Breast epithelium (tissue), 4 donors: ENCODE measurements around the gene ZBTB5. TPM values are rescaled to one million over a fixed set of nuclear protein-coding genes. Genes with fewer than 3 reads are reported as not detected.
"Not testable (repeated sequence)": the region's sequence is repeated elsewhere in the genome, so short reads cannot be mapped to it uniquely, and the experiment has no call there.

Experiments used
- DNase-seq, 2 donors: peaks; one replicate each; pipeline ENCODE4 v3.0.0-alpha.2; 2019; ENCODE audit warnings: low spot score in 2 of 2
- H3K27ac ChIP-seq, 2 donors: fragments of 200-600 bp; sonication (generic) in 1 of 2; one replicate each; pipeline ENCODE4 v1.5.1; 2016 to 2019; ENCODE audit warnings: mild to moderate bottlenecking in 1 of 2
- H3K27me3 ChIP-seq, 2 donors: fragments of 200-600 bp; sonication (generic) in 1 of 2; one replicate each; pipeline versions ENCODE4 v1.5.1 to v1.6.0; 2017 to 2019; ENCODE audit warnings: control low read depth in 1 of 2, mild to moderate bottlenecking in 1 of 2
- H3K36me3 ChIP-seq: fragments of 200-600 bp; one replicate; pipeline ENCODE4 v1.5.1; 2019
- H3K4me1 ChIP-seq, 2 donors: fragments of 200-600 bp; sonication (generic); one replicate each; pipeline ENCODE4 v1.5.1; 2016 to 2019; ENCODE audit warnings: control low read depth in 1 of 2
- H3K4me3 ChIP-seq, 3 donors: fragments of 200-600 bp; sonication (generic); 1 replicate in 2 of 3; 2 replicates in 1 of 3; pipeline ENCODE4 v1.5.1; 2016 to 2019; ENCODE audit warnings: mild to moderate bottlenecking in 3 of 3, moderate library complexity in 2 of 3
- H3K9me3 ChIP-seq, 2 donors: fragments of 200-600 bp; sonication (generic) in 1 of 2; one replicate each; pipeline ENCODE4 v1.5.1; 2016 to 2019; ENCODE audit warnings: control low read depth in 1 of 2
- CTCF ChIP-seq, 3 donors: fragments of 450-650 bp; IDR thresholded peaks; one replicate each; pipeline ENCODE4 v1.5.1; 2016 to 2017; ENCODE audit warnings: antibody characterized with exemption in 3 of 3, mild to moderate bottlenecking in 3 of 3, moderate library complexity in 3 of 3
- POLR2A ChIP-seq: fragments of 450-650 bp; IDR thresholded peaks from one replicate; pipeline ENCODE4 v1.6.1; 2016; ENCODE audit warnings: antibody characterized with exemption, mild to moderate bottlenecking, moderate library complexity
- POLR2AphosphoS5 ChIP-seq, 3 donors: sonication (generic); formaldehyde crosslinking; IDR thresholded peaks; one replicate each; pipeline ENCODE4 v1.6.1; 2017; ENCODE audit warnings: antibody characterized with exemption in 3 of 3
- intact Hi-C: fragments of 100-400 bp; cut with DNase I; formaldehyde crosslinking; loops from one replicate; pipeline ENCODE4 v1.15.1; 2023; ENCODE audit warnings: low total_unique reads
- total RNA-seq, 3 donors: library from RNA; depleted of rRNA; stranded (reverse); fragments of >200 nt; gene quantifications; one replicate each; pipeline ENCODE4 v1.1.0, GENCODE V29; 2016

The ZBTB5 gene
- total RNA-seq, 3 donors from 2014 or later: 10.6 to 21.5 (median 14.7) TPM

DNA sequence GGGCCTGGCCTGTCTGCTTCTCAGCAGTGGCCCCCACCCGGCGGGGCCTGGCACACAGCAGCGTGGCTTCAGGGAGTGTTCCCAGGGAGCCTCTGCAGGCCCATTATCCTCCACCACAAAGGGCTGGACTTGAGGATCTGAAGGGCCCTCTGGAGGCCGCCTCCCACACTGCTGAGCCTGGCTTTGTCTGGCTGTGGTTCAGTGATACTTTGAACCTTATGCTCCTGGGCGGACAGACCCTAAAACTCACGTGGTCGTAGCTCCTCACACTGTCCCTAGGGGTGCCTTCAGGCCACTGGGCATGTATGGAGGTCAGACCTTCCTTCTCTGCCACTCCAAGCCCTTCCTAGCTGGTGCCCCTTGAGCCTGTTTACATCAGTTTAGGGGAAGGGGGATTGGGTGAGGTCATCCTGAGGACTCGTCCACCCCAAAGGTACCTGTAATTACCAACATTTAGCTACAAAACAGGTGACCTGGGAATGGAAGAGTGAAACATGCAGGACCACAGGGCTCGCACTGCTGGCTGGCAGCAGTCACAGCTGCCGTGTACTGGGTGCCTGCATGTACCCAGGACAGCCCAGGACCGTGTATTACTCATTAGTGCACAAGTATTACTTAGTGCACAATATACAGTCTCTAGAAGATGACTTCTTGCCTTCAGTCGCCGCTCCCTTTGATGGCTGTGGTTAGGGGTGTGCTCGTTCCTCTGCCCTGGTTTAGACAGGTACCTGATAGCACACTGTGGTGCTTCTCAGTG, 34.2 kb downstream of the ZBTB5 start:
- H3K4me3 ChIP-seq: no peak overlapping the region
- no peaks in the 10 kb centered on the region for H3K27me3 ChIP-seq
- H3K9me3 ChIP-seq: no peaks in the 10 kb centered on the region
- TF ChIP-seq POLR2AphosphoS5 (IDR thresholded peaks at IDR 0.05): no peak
- no peak for TF ChIP-seq POLR2A
- TF ChIP-seq CTCF (IDR thresholded peaks at IDR 0.05): no peak
- peaks cover 0 to 9% of the 10 kb centered on the region in 2 donors for H3K4me1 ChIP-seq
- H3K27ac ChIP-seq: peak overlapping the region in 1 of 2 donors; percentile 25
- DNase-seq: no peak
- intact Hi-C loops: no loop called here
- H3K36me3 ChIP-seq: no peaks in the 10 kb centered on the region

- H3K4me1 ChIP-seq: peaks cover 6 to 13% of the 10 kb centered on the region in 2 donors
- H3K36me3 ChIP-seq: no peaks in the 10 kb centered on the region
- intact Hi-C loops: loop anchor here (10.0 kb wide), 2 partner anchors 55 to 315 kb away; partner anchors contain the start of gene POLR1E
Observed at GRCh38 chr9:37429441-37430285, 35.6 kb downstream of the ZBTB5 start.

DNA sequence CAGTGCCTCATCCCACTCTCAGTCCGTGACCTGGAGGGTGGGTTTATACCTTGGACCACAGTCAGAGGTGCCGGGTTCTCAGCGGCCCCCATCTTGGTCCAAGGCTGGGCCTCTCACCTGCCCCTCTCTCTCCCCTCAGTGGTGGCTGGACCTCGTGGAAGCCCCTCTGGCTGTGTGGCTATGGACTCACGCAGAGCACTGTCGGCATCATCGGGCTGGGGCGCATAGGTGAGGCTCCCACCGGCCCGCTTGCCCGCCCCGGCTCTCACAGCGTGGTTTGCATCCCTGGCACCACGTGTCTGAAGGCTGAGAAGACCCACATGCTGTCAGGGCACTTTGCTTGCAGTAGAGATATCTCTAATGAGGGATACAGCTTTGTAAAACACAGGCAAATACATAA, 36.9 kb downstream of the ZBTB5 start:
- no peak for DNase-seq
- Histone ChIP-seq H3K4me3 (no peak overlapping the region), H3K27me3 (no peaks in the 10 kb centered on the region), H3K36me3 (no peaks in the 10 kb centered on the region), H3K9me3 (no peaks in the 10 kb centered on the region), H3K4me1 (peaks cover 12 to 22% of the 10 kb centered on the region in 2 donors), H3K27ac (no peak overlapping the region)
- intact Hi-C loops: loop anchor here (10.0 kb wide), 2 partner anchors 56 to 316 kb away; partner anchors contain the start of gene POLR1E
- no peak for TF ChIP-seq CTCF (IDR thresholded peaks at IDR 0.05)
- no peak for TF ChIP-seq POLR2A
- no peak for TF ChIP-seq POLR2AphosphoS5 (IDR thresholded peaks at IDR 0.05)

More at GRCh38 chr9:37429441-37430285, 35.6 kb downstream of the ZBTB5 start:
- TF ChIP-seq POLR2AphosphoS5 (IDR thresholded peaks at IDR 0.05): no peak
- no peak for TF ChIP-seq CTCF (IDR thresholded peaks at IDR 0.05)
- no peak for TF ChIP-seq POLR2A
- DNase-seq: no peak
- no peaks in the 10 kb centered on the region for H3K27me3 ChIP-seq
- no peak overlapping the region for H3K4me3 ChIP-seq
- no peaks in the 10 kb centered on the region for H3K9me3 ChIP-seq
- H3K27ac ChIP-seq: peak overlapping the region in 1 of 2 donors; percentile 12

DNA sequence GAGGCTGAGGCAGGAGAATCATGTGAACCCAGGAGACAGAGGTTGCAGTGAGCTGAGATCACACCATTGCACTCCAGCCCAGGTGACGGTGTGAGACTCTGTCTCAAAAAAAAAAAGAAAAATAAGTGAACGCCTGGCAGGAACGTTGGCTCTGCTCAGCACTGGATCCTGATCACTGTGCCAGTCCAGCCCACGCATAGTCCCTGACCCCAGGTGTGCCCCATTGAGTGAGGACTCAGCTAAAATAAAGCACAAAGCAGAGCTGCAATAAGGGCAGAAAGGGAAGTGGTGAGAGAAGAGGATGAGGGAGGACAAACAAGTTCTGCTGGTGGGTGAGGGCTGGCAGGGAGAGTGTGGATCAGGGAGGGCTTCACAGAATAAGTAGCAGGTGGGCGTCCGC, 38.4 kb downstream of the ZBTB5 start:
- Histone ChIP-seq H3K4me1 (peaks cover 12 to 20% of the 10 kb centered on the region in 2 donors), H3K27ac (no peak overlapping the region), H3K27me3 (no peaks in the 10 kb centered on the region), H3K4me3 (no peak overlapping the region), H3K36me3 (no peaks in the 10 kb centered on the region), H3K9me3 (no peaks in the 10 kb centered on the region)
- no peak for DNase-seq
- intact Hi-C loops: loop anchor here (10.0 kb wide), 2 partner anchors 58 to 318 kb away; partner anchors contain the start of gene POLR1E
- TF ChIP-seq POLR2A (no peak), CTCF (IDR thresholded peaks at IDR 0.05) (no peak), POLR2AphosphoS5 (IDR thresholded peaks at IDR 0.05) (no peak)

DNA sequence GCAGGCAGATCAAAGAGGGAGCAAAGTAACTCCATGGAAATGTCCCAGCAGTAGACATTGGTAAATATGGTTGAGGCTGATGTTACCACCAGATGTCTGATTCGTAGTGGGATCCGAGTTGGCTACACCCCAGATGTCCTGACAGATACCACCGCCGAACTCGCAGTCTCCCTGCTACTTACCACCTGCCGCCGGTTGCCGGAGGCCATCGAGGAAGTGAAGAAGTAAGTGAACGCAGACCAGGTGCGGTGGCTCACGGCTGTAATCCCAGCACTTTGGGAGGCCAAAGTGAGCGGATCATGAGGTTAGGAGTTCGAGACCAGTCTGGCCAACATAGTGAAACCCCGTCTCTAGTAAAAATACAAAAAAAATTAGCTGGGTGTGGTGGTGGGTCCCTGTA, 38.8 kb downstream of the ZBTB5 start:
- Histone ChIP-seq H3K27ac (peak overlapping the region in 1 of 2 donors; percentile 17), H3K4me1 (peaks cover 12 to 23% of the 10 kb centered on the region in 2 donors)
- not testable (repeated sequence) for H3K27me3 ChIP-seq, H3K36me3 ChIP-seq, H3K9me3 ChIP-seq, H3K4me3 ChIP-seq, DNase-seq
- intact Hi-C loops: loop anchor here (10.0 kb wide), 2 partner anchors 58 to 318 kb away; partner anchors contain the start of gene POLR1E
